Vagina (tissue), 2 donors: ENCODE measurements around the gene HLA-G.

ENCODE experiments used
- POLR2A ChIP-seq, 2 donors: fragments of 450-650 bp; IDR thresholded peaks; one replicate each; pipeline ENCODE4 v1.6.1; 2017; ENCODE audit warnings: antibody characterized with exemption in 2 of 2, mild to moderate bottlenecking in 2 of 2, moderate library complexity in 2 of 2
- TF ChIP-seq, protein P1 (sequence below), 3 experiments: fragments of 450-650 bp in 2 of 3; fragments of 200-600 bp in 1 of 3; sonication (generic) in 1 of 3; IDR thresholded peaks; one replicate each; pipeline ENCODE4 v1.5.1; 2017 to 2019; ENCODE audit warnings: antibody characterized with exemption in 3 of 3, mild to moderate bottlenecking in 2 of 3, moderate library complexity in 2 of 3

DNA sequence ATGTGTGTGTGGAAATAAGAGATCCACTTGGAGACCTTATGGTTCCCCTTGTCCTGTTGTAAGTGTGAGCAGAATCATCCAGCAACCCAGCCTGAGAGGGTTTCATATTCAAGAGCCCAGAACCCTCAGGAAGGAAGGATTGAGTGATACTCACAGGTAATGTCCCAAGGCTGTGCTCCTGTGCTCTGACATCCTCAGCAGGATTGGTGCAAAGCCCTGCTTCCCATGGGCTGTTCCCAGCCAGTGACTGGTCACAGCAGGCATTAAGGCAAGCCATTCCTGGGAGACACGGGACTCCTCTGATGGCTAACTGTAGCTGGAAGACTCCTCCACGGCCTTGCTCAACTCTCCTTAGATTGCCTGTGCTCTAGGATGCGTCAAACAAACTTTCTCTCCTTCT lies 33.8 kb upstream of the HLA-G start:
- TF ChIP-seq, protein P1, sequence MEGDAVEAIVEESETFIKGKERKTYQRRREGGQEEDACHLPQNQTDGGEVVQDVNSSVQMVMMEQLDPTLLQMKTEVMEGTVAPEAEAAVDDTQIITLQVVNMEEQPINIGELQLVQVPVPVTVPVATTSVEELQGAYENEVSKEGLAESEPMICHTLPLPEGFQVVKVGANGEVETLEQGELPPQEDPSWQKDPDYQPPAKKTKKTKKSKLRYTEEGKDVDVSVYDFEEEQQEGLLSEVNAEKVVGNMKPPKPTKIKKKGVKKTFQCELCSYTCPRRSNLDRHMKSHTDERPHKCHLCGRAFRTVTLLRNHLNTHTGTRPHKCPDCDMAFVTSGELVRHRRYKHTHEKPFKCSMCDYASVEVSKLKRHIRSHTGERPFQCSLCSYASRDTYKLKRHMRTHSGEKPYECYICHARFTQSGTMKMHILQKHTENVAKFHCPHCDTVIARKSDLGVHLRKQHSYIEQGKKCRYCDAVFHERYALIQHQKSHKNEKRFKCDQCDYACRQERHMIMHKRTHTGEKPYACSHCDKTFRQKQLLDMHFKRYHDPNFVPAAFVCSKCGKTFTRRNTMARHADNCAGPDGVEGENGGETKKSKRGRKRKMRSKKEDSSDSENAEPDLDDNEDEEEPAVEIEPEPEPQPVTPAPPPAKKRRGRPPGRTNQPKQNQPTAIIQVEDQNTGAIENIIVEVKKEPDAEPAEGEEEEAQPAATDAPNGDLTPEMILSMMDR (IDR thresholded peaks at IDR 0.05), result no peak
- no peak for TF ChIP-seq POLR2A (IDR thresholded peaks at IDR 0.05)
